HCT116 (cell line): ENCODE data around the gene AK5. TPM values are rescaled to one million over a fixed set of nuclear protein-coding genes. Genes with fewer than 3 reads are reported as not detected.

ENCODE experiments used
- ATAC-seq: fragments of 200-7000 bp; cut with Tn5 transposase; 2 replicates; pipeline ENCODE4 v1.9.1; 2020; ENCODE audit warnings: mild to moderate bottlenecking, moderate library complexity
- BruUV-seq: library from RNA; stranded (reverse); fragments of 400-500 nt; replicated peaks from 2 replicates; lab custom pipeline; 2021; lab: Mats Ljungman, UMichigan
- CTCF ChIA-PET: fragments of 300-600 bp; sonication (Branson Sonifier 250); formaldehyde crosslinking; loops from one replicate; lab custom pipeline; 2021; ENCODE audit warnings: antibody characterized with exemption; lab: Charles Lee
- POLR2A ChIA-PET: fragments of 300-600, 350-600 bp; sonication (Branson Sonifier 250); formaldehyde crosslinking; loops from one replicate; lab custom pipeline; 2021; ENCODE audit warnings: antibody characterized with exemption; lab: Charles Lee
- RAD21 ChIA-PET, 2 experiments: fragments of 300-600 bp; sonication (Branson Sonifier 250); formaldehyde crosslinking; loops; one replicate each; lab custom pipeline; 2023; ENCODE audit warnings: low total read pairs in 2 of 2; ENCODE audit not compliant: uncharacterized antibody in 2 of 2, unreplicated experiment in 2 of 2, low non-redundant PET in 1 of 2; lab: Charles Lee
- DNase-seq: peaks from one replicate; pipeline ENCODE4 v3.0.0-alpha.2; 2010; ENCODE audit warnings: low read depth, low spot score
- H2AFZ ChIP-seq: fragments of 200-600 bp; shearing (Covaris generic), sonication (generic); 2 replicates; pipeline ENCODE4 v1.6.1; 2017; ENCODE audit warnings: low read depth, mixed run types, mixed read lengths, antibody characterized with exemption, low read length; ENCODE audit not compliant: poor library complexity, severe bottlenecking
- H3K27ac ChIP-seq: 2 replicates; pipeline ENCODE4 v1.5.1; 2012; ENCODE audit warnings: low read depth, low read length
- H3K27me3 ChIP-seq: fragments of 200-600 bp; sonication (generic); 2 replicates; pipeline ENCODE4 v1.6.1; 2016; ENCODE audit warnings: mixed run types, low read length, mixed read lengths; ENCODE audit not compliant: insufficient read depth
- H3K36me3 ChIP-seq, 2 experiments: fragments of 200-500 bp in 1 of 2; fragments of 200-600 bp in 1 of 2; sonication (Bioruptor generic) in 1 of 2; sonication (generic) in 1 of 2; 2 replicates each; pipeline versions ENCODE4 v1.5.1 to v1.6.1; 2014 to 2016; ENCODE audit warnings: low read length in 2 of 2, inconsistent platforms in 1 of 2, mixed read lengths in 1 of 2, mixed run types in 1 of 2; ENCODE audit not compliant: insufficient read depth in 2 of 2, control insufficient read depth in 1 of 2
- H3K4me1 ChIP-seq, 2 experiments: fragments of 200-600 bp in 1 of 2; sonication (generic) in 1 of 2; 2 replicates each; pipeline versions ENCODE4 v1.5.1 to v1.6.1; 2012 to 2017; ENCODE audit warnings: low read length in 2 of 2, inconsistent platforms in 1 of 2, mild to moderate bottlenecking in 1 of 2, mixed read lengths in 1 of 2, mixed run types in 1 of 2, moderate library complexity in 1 of 2; ENCODE audit not compliant: insufficient read depth in 2 of 2, control insufficient read depth in 1 of 2
- H3K4me2 ChIP-seq: fragments of 200-600 bp; sonication (generic); 2 replicates; pipeline ENCODE4 v1.6.1; 2017; ENCODE audit warnings: mixed run types, low read length, mixed read lengths
- H3K4me3 ChIP-seq, 2 experiments: fragments of 200-600 bp in 1 of 2; sonication (generic) in 1 of 2; replicated peaks in 1 of 2; 2 replicates each; pipeline ENCODE4 v1.5.1; 2011 to 2016; ENCODE audit warnings: low read length in 2 of 2, control low read depth in 1 of 2, low read depth in 1 of 2, mild to moderate bottlenecking in 1 of 2, mixed read lengths in 1 of 2, mixed run types in 1 of 2
- H3K79me2 ChIP-seq: fragments of 200-600 bp; sonication (generic); 2 replicates; pipeline ENCODE4 v1.6.1; 2017; ENCODE audit warnings: mild to moderate bottlenecking, mixed run types, low read length, moderate library complexity, mixed read lengths; ENCODE audit not compliant: insufficient read depth
- H3K9ac ChIP-seq: fragments of 200-600 bp; sonication (generic); 2 replicates; pipeline ENCODE4 v1.6.1; 2016; ENCODE audit warnings: low read length, mixed read lengths
- H3K9me2 ChIP-seq: fragments of 200-600 bp; sonication (generic), shearing (Covaris generic); 2 replicates; pipeline ENCODE4 v1.6.1; 2017; ENCODE audit warnings: mixed run types, mild to moderate bottlenecking, moderate library complexity; ENCODE audit not compliant: insufficient read depth
- H3K9me3 ChIP-seq, 2 experiments: fragments of 200-500 bp in 1 of 2; fragments of 200-600 bp in 1 of 2; sonication (Bioruptor generic) in 1 of 2; sonication (generic) in 1 of 2; 2 replicates each; pipeline ENCODE4 v1.6.1; 2014 to 2017; ENCODE audit warnings: low read length in 2 of 2, mixed read lengths in 2 of 2, inconsistent platforms in 1 of 2, low read depth in 1 of 2, mild to moderate bottlenecking in 1 of 2, mixed run types in 1 of 2, moderate library complexity in 1 of 2; ENCODE audit not compliant: control insufficient read depth in 1 of 2, insufficient read depth in 1 of 2
- H4K20me1 ChIP-seq: fragments of 200-600 bp; sonication (generic), shearing (Covaris generic); 2 replicates; pipeline ENCODE4 v1.6.1; 2017; ENCODE audit warnings: mixed run types, mild to moderate bottlenecking, moderate library complexity; ENCODE audit not compliant: insufficient read depth
- CBX3 ChIP-seq: IDR thresholded peaks from 2 replicates; pipeline ENCODE4 v1.6.1; 2012; ENCODE audit warnings: low read depth
- CTCF ChIP-seq, 3 experiments: fragments of 200-600 bp in 1 of 3; sonication (generic) in 1 of 3; IDR thresholded peaks in 2 of 3; conservative IDR thresholded peaks in 1 of 3; 2 replicates each; pipeline ENCODE4 v1.5.1; 2012 to 2017; ENCODE audit warnings: low read depth in 2 of 3, low read length in 2 of 3, antibody characterized with exemption in 1 of 3, borderline replicate concordance in 1 of 3, control low read depth in 1 of 3, mild to moderate bottlenecking in 1 of 3, mixed read lengths in 1 of 3, mixed run types in 1 of 3, moderate library complexity in 1 of 3; ENCODE audit not compliant: insufficient read depth in 1 of 3
- EZH2phosphoT487 ChIP-seq: fragments of 200-600 bp; IDR thresholded peaks from 2 replicates; pipeline ENCODE4 v1.6.1; 2018; ENCODE audit warnings: antibody characterized with exemption, borderline replicate concordance
- FOSL1 ChIP-seq: IDR thresholded peaks from 2 replicates; pipeline ENCODE4 v1.6.1; 2012; ENCODE audit warnings: low read depth
- JUND ChIP-seq: IDR thresholded peaks from 2 replicates; pipeline ENCODE4 v1.6.1; 2012
- POLR2A ChIP-seq: IDR thresholded peaks from 2 replicates; pipeline ENCODE4 v1.7.0; 2011; ENCODE audit warnings: borderline replicate concordance; ENCODE audit not compliant: insufficient read depth, insufficient read length; ENCODE audit errors: extremely low read depth
- POLR2AphosphoS5 ChIP-seq: IDR thresholded peaks from 2 replicates; pipeline ENCODE4 v1.6.1; 2011; ENCODE audit warnings: mild to moderate bottlenecking, low read depth, low read length, moderate library complexity
- SIN3A ChIP-seq: IDR thresholded peaks from 2 replicates; pipeline ENCODE4 v1.6.1; 2012; ENCODE audit warnings: low read depth
- YY1 ChIP-seq: IDR thresholded peaks from 2 replicates; pipeline ENCODE4 v1.6.1; 2011; ENCODE audit warnings: low read length, low read depth, moderate library complexity, mild to moderate bottlenecking; ENCODE audit not compliant: insufficient replicate concordance; ENCODE audit errors: extremely low read depth
- ZFX ChIP-seq: fragments of 450-650 bp; IDR thresholded peaks from 2 replicates; pipeline ENCODE4 v1.6.1; 2017
- ZNF274 ChIP-seq: fragments of 200-500 bp; sonication (Bioruptor generic); IDR thresholded peaks from 2 replicates; pipeline ENCODE4 v1.6.1; 2014; ENCODE audit warnings: mild to moderate bottlenecking, low read depth, low read length, inconsistent platforms
- intact Hi-C: fragments of 100-400 bp; cut with micrococcal nuclease; formaldehyde crosslinking; loops from 2 replicates; pipeline ENCODE4 v1.10.0; 2022
- total RNA-seq: library from RNA; stranded (reverse); gene quantifications from one replicate; pipeline ENCODE4 v1.2.1, GENCODE V29; 2021; ENCODE audit not compliant: unreplicated experiment
- TF ChIP-seq, protein P1 (sequence below): IDR thresholded peaks from 2 replicates; pipeline ENCODE4 v1.6.1; 2012
- TF ChIP-seq, protein P2 (sequence below): IDR thresholded peaks from 2 replicates; pipeline ENCODE4 v1.6.1; 2012; ENCODE audit warnings: low read depth

Gene AK5
- total RNA-seq, 1 experiment from 2014 or later: 0.22 TPM

DNA sequence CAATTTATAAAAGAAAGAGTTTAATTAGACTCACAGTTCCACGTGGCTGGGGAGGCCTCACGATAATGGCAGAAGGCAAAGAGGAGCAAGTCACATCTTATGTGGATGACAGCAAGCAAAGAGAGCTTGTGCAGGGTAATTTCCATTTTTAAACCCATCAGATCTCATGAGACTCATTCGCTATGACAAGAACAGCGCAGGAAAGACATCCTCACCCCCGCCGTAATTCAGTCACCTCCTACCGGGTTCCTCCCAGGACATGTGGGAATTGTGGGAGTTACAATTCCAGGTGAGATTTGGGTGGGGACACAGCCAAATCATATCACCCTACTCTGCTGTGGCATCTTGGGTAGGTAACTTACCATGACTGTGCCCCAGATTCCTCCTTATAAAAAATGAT is 79.8 kb downstream of the AK5 start:
- DNase-seq: no peak
- H3K79me2 ChIP-seq: no peaks in the 10 kb centered on the region
- no peak overlapping the region for H3K4me3 ChIP-seq
- CTCF ChIA-PET: no interaction called here
- no peak for ATAC-seq
- no peak overlapping the region for H2AFZ ChIP-seq
- no peaks in the 10 kb centered on the region for H3K27me3 ChIP-seq
- H3K27ac ChIP-seq: no peak overlapping the region
- H3K9me3 ChIP-seq: no peaks in the 10 kb centered on the region
- no peak overlapping the region for H3K4me2 ChIP-seq
- no peaks in the 10 kb centered on the region for H3K4me1 ChIP-seq
- no peak for TF ChIP-seq ZFX
- TF ChIP-seq CBX3: no peak
- TF ChIP-seq ZNF274: no peak
- TF ChIP-seq POLR2AphosphoS5: no peak
- no peak for TF ChIP-seq JUND
- no peak for TF ChIP-seq EZH2phosphoT487
- TF ChIP-seq POLR2A: no peak
- TF ChIP-seq SIN3A: no peak
- TF ChIP-seq FOSL1: no peak
- TF ChIP-seq, protein P1, sequence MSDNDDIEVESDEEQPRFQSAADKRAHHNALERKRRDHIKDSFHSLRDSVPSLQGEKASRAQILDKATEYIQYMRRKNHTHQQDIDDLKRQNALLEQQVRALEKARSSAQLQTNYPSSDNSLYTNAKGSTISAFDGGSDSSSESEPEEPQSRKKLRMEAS: no peak
- TF ChIP-seq CTCF (IDR thresholded peaks at IDR 0.05 in 2 of 3, conservative IDR thresholded peaks at IDR 0.05 in 1 of 3; ENCODE audit: borderline replicate concordance in 1 of 3, insufficient read depth in 1 of 3, low read depth in 2 of 3, low read length in 2 of 3): no peak
- no peak for TF ChIP-seq YY1
- TF ChIP-seq, protein P2, sequence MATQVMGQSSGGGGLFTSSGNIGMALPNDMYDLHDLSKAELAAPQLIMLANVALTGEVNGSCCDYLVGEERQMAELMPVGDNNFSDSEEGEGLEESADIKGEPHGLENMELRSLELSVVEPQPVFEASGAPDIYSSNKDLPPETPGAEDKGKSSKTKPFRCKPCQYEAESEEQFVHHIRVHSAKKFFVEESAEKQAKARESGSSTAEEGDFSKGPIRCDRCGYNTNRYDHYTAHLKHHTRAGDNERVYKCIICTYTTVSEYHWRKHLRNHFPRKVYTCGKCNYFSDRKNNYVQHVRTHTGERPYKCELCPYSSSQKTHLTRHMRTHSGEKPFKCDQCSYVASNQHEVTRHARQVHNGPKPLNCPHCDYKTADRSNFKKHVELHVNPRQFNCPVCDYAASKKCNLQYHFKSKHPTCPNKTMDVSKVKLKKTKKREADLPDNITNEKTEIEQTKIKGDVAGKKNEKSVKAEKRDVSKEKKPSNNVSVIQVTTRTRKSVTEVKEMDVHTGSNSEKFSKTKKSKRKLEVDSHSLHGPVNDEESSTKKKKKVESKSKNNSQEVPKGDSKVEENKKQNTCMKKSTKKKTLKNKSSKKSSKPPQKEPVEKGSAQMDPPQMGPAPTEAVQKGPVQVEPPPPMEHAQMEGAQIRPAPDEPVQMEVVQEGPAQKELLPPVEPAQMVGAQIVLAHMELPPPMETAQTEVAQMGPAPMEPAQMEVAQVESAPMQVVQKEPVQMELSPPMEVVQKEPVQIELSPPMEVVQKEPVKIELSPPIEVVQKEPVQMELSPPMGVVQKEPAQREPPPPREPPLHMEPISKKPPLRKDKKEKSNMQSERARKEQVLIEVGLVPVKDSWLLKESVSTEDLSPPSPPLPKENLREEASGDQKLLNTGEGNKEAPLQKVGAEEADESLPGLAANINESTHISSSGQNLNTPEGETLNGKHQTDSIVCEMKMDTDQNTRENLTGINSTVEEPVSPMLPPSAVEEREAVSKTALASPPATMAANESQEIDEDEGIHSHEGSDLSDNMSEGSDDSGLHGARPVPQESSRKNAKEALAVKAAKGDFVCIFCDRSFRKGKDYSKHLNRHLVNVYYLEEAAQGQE: no peak
- H3K36me3 ChIP-seq: no peaks in the 10 kb centered on the region
- intact Hi-C loops: no loop called here
- H4K20me1 ChIP-seq: no peaks in the 10 kb centered on the region
- H3K9me2 ChIP-seq: no peaks in the 10 kb centered on the region
- no TSS peak for BruUV-seq
- H3K9ac ChIP-seq: no peak overlapping the region
- RAD21 ChIA-PET: no interaction called here
- POLR2A ChIA-PET: no interaction called here
